K562 (cell line): ENCODE measurements around the gene SLC2A6. TPM values are rescaled to one million over a fixed set of nuclear protein-coding genes. Genes with fewer than 3 reads are reported as not detected.

ENCODE experiments used
- ATAC-seq: fragments of 200-7000 bp; cut with Tn5 transposase; 3 replicates; pipeline ENCODE4 v1.9.1; 2020; ENCODE audit warnings: moderate library complexity
- BruUV-seq: library from RNA; stranded (reverse); fragments of 400-500 nt; replicated peaks from 2 replicates; lab custom pipeline; 2021; lab: Mats Ljungman, UMichigan
- CTCF ChIA-PET: fragments of 300-600 bp; formaldehyde crosslinking; extraction: SDS; loops from one replicate; lab custom pipeline; 2021; ENCODE audit warnings: low intra/inter-chr PET ratio; lab: Yijun Ruan, JAX
- POLR2A ChIA-PET: fragments of 300-600, 350-650 bp; sonication (Branson Sonifier 250); formaldehyde crosslinking; extraction: SDS; loops from one replicate; lab custom pipeline; 2021; ENCODE audit warnings: antibody characterized with exemption, inconsistent platforms; lab: Yijun Ruan, JAX
- DNase-seq, 4 experiments: peaks; one replicate each; pipeline versions ENCODE4 v3.0.0 to v3.0.0-alpha.2; 2011 to 2018; ENCODE audit warnings: low spot score in 3 of 4, mixed read lengths in 3 of 4; ENCODE audit errors: extremely low read depth in 1 of 4
- FAIRE-seq: peaks from 2 replicates; lab custom pipeline; 2011; peaks lifted over from hg19 to GRCh38; lab: Jason Lieb, UNC
- H2AFZ ChIP-seq: 2 replicates; pipeline ENCODE4 v1.6.0; 2011; ENCODE audit warnings: low read depth, low read length, control low read depth, inconsistent platforms
- H3K27ac ChIP-seq: fragments of 200-600 bp; 3 replicates; pipeline ENCODE4 v1.8.0; 2011; ENCODE audit warnings: low read depth, mild to moderate bottlenecking, control low read depth, inconsistent platforms, low read length, moderate library complexity, mixed read lengths; ENCODE audit errors: extremely low read depth
- H3K27me3 ChIP-seq, 2 experiments: fragments of 300-600 bp in 1 of 2; 2 replicates in 1 of 2; 3 replicates in 1 of 2; pipeline versions ENCODE4 v1.6.0 to v1.8.0; 2011; ENCODE audit warnings: inconsistent platforms in 2 of 2, low read length in 2 of 2, mild to moderate bottlenecking in 1 of 2, mixed read lengths in 1 of 2, moderate library complexity in 1 of 2; ENCODE audit not compliant: control insufficient read depth in 2 of 2, insufficient read depth in 2 of 2
- H3K36me3 ChIP-seq: fragments of 300-600 bp; 3 replicates; pipeline ENCODE4 v1.8.0; 2011; ENCODE audit warnings: mild to moderate bottlenecking, low read length, inconsistent platforms; ENCODE audit not compliant: control insufficient read depth, insufficient read depth
- H3K4me1 ChIP-seq, 2 experiments: fragments of 200-600 bp in 1 of 2; replicated peaks in 1 of 2; 2 replicates in 1 of 2; 3 replicates in 1 of 2; pipeline versions ENCODE4 v1.5.1 to v1.8.0; 2011; ENCODE audit warnings: inconsistent platforms in 2 of 2, low read length in 2 of 2, mild to moderate bottlenecking in 1 of 2, mixed read lengths in 1 of 2, moderate library complexity in 1 of 2; ENCODE audit not compliant: control insufficient read depth in 2 of 2, insufficient read depth in 2 of 2
- H3K4me2 ChIP-seq: 2 replicates; pipeline ENCODE4 v1.6.1; 2011; ENCODE audit warnings: low read length, control low read depth, inconsistent platforms, mixed read lengths; ENCODE audit not compliant: insufficient read depth
- H3K4me3 ChIP-seq: fragments of 200-600 bp; sonication (generic), shearing (Covaris generic); 2 replicates; pipeline ENCODE4 v1.5.1; 2016; ENCODE audit warnings: control low read depth, inconsistent platforms
- H3K79me2 ChIP-seq: fragments of 200-600 bp; 3 replicates; pipeline ENCODE4 v1.8.0; 2011; ENCODE audit warnings: low read length, inconsistent platforms; ENCODE audit not compliant: control insufficient read depth, insufficient read depth
- H3K9ac ChIP-seq, 2 experiments: 2 replicates each; pipeline versions ENCODE4 v1.6.0 to v1.6.1; 2011; ENCODE audit warnings: low read depth in 2 of 2, low read length in 2 of 2, control low read depth in 1 of 2, inconsistent platforms in 1 of 2, mild to moderate bottlenecking in 1 of 2, mixed read lengths in 1 of 2; ENCODE audit not compliant: insufficient read depth in 1 of 2
- H3K9me1 ChIP-seq: one replicate; pipeline ENCODE4 v1.6.0; 2011; ENCODE audit warnings: inconsistent platforms, mild to moderate bottlenecking, low read length, moderate library complexity; ENCODE audit not compliant: control insufficient read depth, insufficient read depth
- H3K9me3 ChIP-seq: replicated peaks from 2 replicates; pipeline ENCODE4 v1.5.1; 2011; ENCODE audit warnings: low read depth, low read length, inconsistent platforms; ENCODE audit not compliant: control insufficient read depth, insufficient read depth
- H4K20me1 ChIP-seq: replicated peaks from 2 replicates; pipeline ENCODE4 v1.6.1; 2011; ENCODE audit warnings: low read length, inconsistent platforms, mixed read lengths; ENCODE audit not compliant: control insufficient read depth, insufficient read depth
- CBX8 ChIP-seq: fragments of 200-600 bp; sonication (generic); IDR thresholded peaks from 2 replicates; pipeline ENCODE4 v1.6.1; 2012; ENCODE audit warnings: borderline replicate concordance, mixed run types, low read depth, mild to moderate bottlenecking, moderate library complexity, mixed read lengths, low read length, control low read depth, inconsistent platforms; ENCODE audit not compliant: poor library complexity, severe bottlenecking; ENCODE audit errors: extremely low read depth
- CTBP1 ChIP-seq: fragments of 450-650 bp; IDR thresholded peaks from 2 replicates; pipeline ENCODE4 v1.6.1; 2016; ENCODE audit warnings: borderline replicate concordance
- E2F6 ChIP-seq, 2 experiments: IDR thresholded peaks; 2 replicates each; pipeline ENCODE4 v1.6.1; 2011; ENCODE audit warnings: borderline replicate concordance in 1 of 2, control low read depth in 1 of 2, low read depth in 1 of 2, low read length in 1 of 2, mild to moderate bottlenecking in 1 of 2, mixed read lengths in 1 of 2, moderate library complexity in 1 of 2; ENCODE audit not compliant: insufficient read depth in 1 of 2, insufficient read length in 1 of 2, poor library complexity in 1 of 2, severe bottlenecking in 1 of 2; ENCODE audit errors: extremely low read depth in 1 of 2
- GATA2 ChIP-seq: sonication (generic); formaldehyde crosslinking; IDR thresholded peaks from 2 replicates; pipeline ENCODE4 v1.4.0; 2020; ENCODE audit warnings: mild to moderate bottlenecking, missing genetic modification reagents
- GTF2A2 ChIP-seq: IDR thresholded peaks from 2 replicates; pipeline ENCODE4 v1.6.1; 2016; ENCODE audit warnings: mild to moderate bottlenecking, missing genetic modification characterization, missing compliant biosample characterization
- JUN ChIP-seq, 2 experiments: sonication (generic) in 1 of 2; formaldehyde crosslinking in 1 of 2; IDR thresholded peaks; 2 replicates each; pipeline versions ENCODE4 v1.6.1 to v1.8.0; 2012 to 2022; ENCODE audit warnings: borderline replicate concordance in 2 of 2, mild to moderate bottlenecking in 2 of 2, improper control_type of control experiment in 1 of 2, low read depth in 1 of 2, low read length in 1 of 2, missing genetic modification reagents in 1 of 2
- MAFK ChIP-seq: IDR thresholded peaks from 2 replicates; pipeline ENCODE4 v1.6.1; 2011; ENCODE audit warnings: low read length, improper control_type of control experiment
- MED1 ChIP-seq: sonication (generic); formaldehyde crosslinking; IDR thresholded peaks from 2 replicates; pipeline ENCODE4 v1.8.1; 2023; ENCODE audit warnings: missing genetic modification reagents, borderline replicate concordance
- MXD1 ChIP-seq: fragments of 250-450 bp; sonication (Bioruptor Pico); IDR thresholded peaks from 2 replicates; pipeline ENCODE4 v1.8.0; 2021; ENCODE audit warnings: borderline replicate concordance, mild to moderate bottlenecking, moderate library complexity; ENCODE audit not compliant: poor library complexity, severe bottlenecking
- NR2F6 ChIP-seq: fragments of 450-650 bp; formaldehyde crosslinking; IDR thresholded peaks from 2 replicates; pipeline ENCODE4 v1.4.0; 2020; ENCODE audit warnings: mild to moderate bottlenecking
- SIN3A ChIP-seq, 2 experiments: fragments of 150-350 bp in 1 of 2; IDR thresholded peaks; 2 replicates each; pipeline ENCODE4 v1.6.1; 2011 to 2016; ENCODE audit warnings: borderline replicate concordance in 2 of 2, low read depth in 2 of 2, low read length in 2 of 2, mild to moderate bottlenecking in 2 of 2, moderate library complexity in 2 of 2; ENCODE audit not compliant: control insufficient read depth in 1 of 2
- ZC3H8 ChIP-seq: fragments of 450-650 bp; IDR thresholded peaks from 2 replicates; pipeline ENCODE4 v1.6.1; 2017
- ZNF384 ChIP-seq: IDR thresholded peaks from 2 replicates; pipeline ENCODE4 v1.6.1; 2012; ENCODE audit warnings: low read depth, low read length, improper control_type of control experiment
- ZNF398 ChIP-seq: fragments of 250-450 bp; sonication (Bioruptor Pico); IDR thresholded peaks from 2 replicates; pipeline ENCODE4 v1.8.0; 2021; ENCODE audit warnings: moderate library complexity, mild to moderate bottlenecking, inconsistent platforms
- ZNF830 ChIP-seq: fragments of 250-450 bp; sonication (Bioruptor Pico); IDR thresholded peaks from 2 replicates; pipeline ENCODE4 v1.5.0; 2021; ENCODE audit warnings: mild to moderate bottlenecking
- WGBS: fragments of 100-300 bp; shearing (Covaris generic); methylation state at CpG from one replicate; pipeline ENCODE4 v1.1.6; 2016; ENCODE audit warnings: low coverage, mixed read lengths; ENCODE audit not compliant: insufficient coverage; ENCODE audit errors: missing lambda C conversion rate; 5-methylcytosine and 5-hydroxymethylcytosine counted together
- in situ Hi-C: fragments of 300-500 bp; cut with MboI; formaldehyde crosslinking; loops from 4 replicates; pipeline ENCODE4 v1.15.0; 2018; ENCODE audit warnings: inconsistent platforms, mixed read lengths
- intact Hi-C: fragments of 100-400 bp; cut with micrococcal nuclease; formaldehyde crosslinking; loops from 2 replicates; pipeline ENCODE4 v1.14.2; 2022
- polyA plus RNA-seq, 8 experiments: library from polyadenylated mRNA; depleted of rRNA in 4 of 8; stranded (reverse) in 5 of 8; unstranded in 3 of 8; fragments of >200 nt; fragmentation: Nextera tagmentation in 2 of 8; fragmentation: Illumina TruSeq in 1 of 8; extraction: Ambion mirVana in 2 of 8; extraction: Trizol in 1 of 8; gene quantifications; 2 replicates each; pipeline versions ENCODE4 v1.2.1 to v1.2.3, GENCODE V29; 2011 to 2014; ENCODE audit warnings: inconsistent platforms in 1 of 8, missing spikeins in 1 of 8
- total RNA-seq, 7 experiments: library from RNA; depleted of rRNA in 6 of 7; stranded (reverse); fragments of >200 nt in 6 of 7; fragmentation: Illumina TruSeq in 2 of 7; extraction: Trizol in 2 of 7; gene quantifications; 2 replicates each; pipeline versions ENCODE4 v1.2.1 to v1.2.3, GENCODE V29; 2011 to 2021; ENCODE audit warnings: low replicate concordance in 1 of 7

The SLC2A6 gene
- total and polyA plus RNA-seq, 9 of the 15 experiments (the other 6 are each of a cell fraction or from before 2014, with no cell fraction given), result 0.04 to 0.38 (median 0.09) TPM; not detected in 3

- TF ChIP-seq E2F6 (IDR thresholded peaks at IDR 0.05; ENCODE audit: borderline replicate concordance in 1 of 2, extremely low read depth in 1 of 2, insufficient read depth in 1 of 2, insufficient read length in 1 of 2, low read depth in 1 of 2, low read length in 1 of 2, poor library complexity in 1 of 2, severe bottlenecking in 1 of 2) (no peak), MXD1 (no peak)
Observed at GRCh38 chr9:133443248-133443647, 35.7 kb downstream of the SLC2A6 start (continued).

- BruUV-seq, result no TSS peak
- in situ Hi-C loops (no loop called here), intact Hi-C loops (no loop called here)
- Histone ChIP-seq H3K36me3 (no peaks in the 10 kb centered on the region), H3K9ac (peak overlapping the region in 1 of 2 experiments; percentile 36; a peak in 1 of 4 replicates), H2AFZ (no peak overlapping the region), H3K4me2 (no peak overlapping the region), H4K20me1 (peaks cover 20% of the 10 kb centered on the region; the same call in 1 of the 2 replicates), H3K27me3 (peaks cover 60 to 97% of the 10 kb centered on the region in 2 experiments), H3K79me2 (no peaks in the 10 kb centered on the region), H3K4me1 (peaks cover 0 to 28% of the 10 kb centered on the region in 2 experiments; a peak in 2 of 5 replicates), H3K4me3 (no peak overlapping the region), H3K27ac (no peak overlapping the region), H3K9me1 (peaks cover 3% of the 10 kb centered on the region), H3K9me3 (no peaks in the 10 kb centered on the region)
- ChIA-PET CTCF (no interaction called here), POLR2A (interaction anchor here (0.7 to 0.8 kb wide), 2 partner anchors 10 to 18 kb away, joined by 3 to 5 read pairs; partner anchors contain the start of gene CACFD1)
- ATAC-seq (no peak), FAIRE-seq (no peak), DNase-seq (no peak)
- WGBS, result 20% methylated on average over 5 of the region's 5 CpGs
- TF ChIP-seq ZNF830 (CRISPR knock-in tag) (no peak), MED1 (CRISPR knock-in tag) (no peak), ZC3H8 (no peak), GATA2 (CRISPR knock-in tag) (no peak), NR2F6 (CRISPR knock-in tag) (no peak), CBX8 (no peak), JUN (IDR thresholded peaks at IDR 0.05; ENCODE audit: borderline replicate concordance, low read depth, low read length) (no peak), JUN (CRISPR knock-in tag; IDR thresholded peaks at IDR 0.05; ENCODE audit: borderline replicate concordance) (no peak), E2F6 (IDR thresholded peaks at IDR 0.05; ENCODE audit: borderline replicate concordance in 1 of 2, extremely low read depth in 1 of 2, insufficient read depth in 1 of 2, insufficient read length in 1 of 2, low read depth in 1 of 2, low read length in 1 of 2, poor library complexity in 1 of 2, severe bottlenecking in 1 of 2) (no peak), MAFK (no peak), ZNF384 (no peak), SIN3A (IDR thresholded peaks at IDR 0.05; ENCODE audit: borderline replicate concordance in 2 of 2, control insufficient read depth in 1 of 2, low read depth in 2 of 2, low read length in 2 of 2) (no peak), CTBP1 (no peak), ZNF398 (CRISPR knock-in tag) (no peak), GTF2A2 (tag) (no peak)
Observed at GRCh38 chr9:133441571-133441970, 37.3 kb downstream of the SLC2A6 start.
